A549 treated with CpdA at 1 μM for 4 hours (cell line): Measurements from ENCODE around the gene TSR1. TPM values are rescaled to one million over a fixed set of nuclear protein-coding genes. Genes with fewer than 3 reads are reported as not detected.

Source experiments
- total RNA-seq: library from RNA; stranded (reverse); fragments of 200-300 nt; extraction: Qiagen RNA extraction; gene quantifications from 5 replicates; pipeline ENCODE4 v1.2.3, GENCODE V29; 2022; ENCODE audit warnings: low read depth

TSR1 gene
- 59.3 to 83.6 TPM (median 61.1 TPM) in 5 replicates for total RNA-seq

DNA sequence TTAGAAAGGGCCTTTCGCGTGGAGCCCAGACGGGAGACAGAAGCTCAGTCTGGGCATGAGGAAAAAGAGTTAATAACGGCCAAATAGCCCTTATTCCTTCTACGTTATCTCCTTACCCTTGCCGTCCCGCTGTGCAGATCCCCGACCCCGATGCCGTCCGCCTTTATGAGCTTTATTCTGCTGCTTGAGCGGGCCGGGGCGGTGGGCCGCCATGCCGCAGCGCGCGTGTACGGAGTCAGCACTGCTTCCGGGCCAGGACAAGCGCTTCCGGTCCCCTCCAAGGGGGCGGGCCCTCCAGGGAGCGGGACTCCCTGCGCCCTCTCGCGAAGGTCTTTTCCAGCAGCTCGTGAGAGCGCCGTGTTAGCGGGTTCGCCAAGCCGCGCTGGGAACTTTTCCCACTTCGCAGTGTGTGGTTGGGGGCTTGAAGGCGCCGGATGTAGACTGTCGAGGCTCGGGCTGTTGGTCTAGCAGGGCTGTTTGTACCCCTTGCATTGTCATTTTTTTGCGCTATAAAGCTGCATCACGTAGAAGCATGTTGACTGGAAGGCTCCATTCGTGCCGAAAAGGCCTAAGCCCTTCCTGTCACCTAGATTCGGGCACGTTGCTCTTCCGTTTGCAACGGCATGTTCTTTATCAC is at the start of gene TSR1:
Gene TSR1, minus strand, starts transcription at position 243 of the 637 bp plus-strand sequence. Its CDS starts 30 bp downstream, at position 213.

DNA sequence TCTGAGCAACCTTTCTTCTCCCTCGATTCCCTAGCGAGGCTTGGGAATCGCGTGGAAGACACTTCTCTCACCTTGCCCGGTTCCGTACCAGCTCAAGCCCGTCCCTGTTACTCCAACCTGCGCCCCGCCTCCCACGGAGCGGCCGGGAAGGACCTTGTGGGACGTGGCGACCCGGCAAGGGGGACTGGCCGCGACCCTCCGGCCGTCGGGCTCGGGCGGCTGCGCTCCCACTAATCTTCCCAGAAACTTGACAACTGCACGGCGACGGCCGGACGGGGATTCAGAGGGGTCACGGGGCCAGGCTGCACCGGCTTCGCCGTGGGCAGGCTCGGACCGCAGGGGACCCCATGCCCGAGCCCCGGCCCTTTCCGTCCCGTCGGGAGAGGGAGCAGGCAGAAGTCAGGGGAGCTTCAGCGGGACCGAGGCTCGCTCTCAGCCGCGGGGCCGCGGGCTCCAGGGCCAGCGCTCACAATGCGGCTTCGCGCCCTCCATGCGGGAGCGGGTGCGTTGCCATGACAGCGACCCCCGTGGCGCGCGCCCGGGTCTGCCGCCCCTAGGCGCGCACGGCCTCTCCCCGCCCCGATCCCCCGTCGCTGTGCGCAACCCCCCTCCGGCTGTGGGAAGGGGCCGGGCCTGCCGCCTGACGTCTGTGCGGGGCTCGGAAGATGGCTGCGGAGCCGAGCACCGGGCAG is 741 bp upstream of the TSR1 start, which contains the start of gene SGSM2:
Gene SGSM2, plus strand, starts transcription at position 650 of the 692 bp plus-strand sequence. CDS start 188 bp downstream, outside the sequence.

DNA sequence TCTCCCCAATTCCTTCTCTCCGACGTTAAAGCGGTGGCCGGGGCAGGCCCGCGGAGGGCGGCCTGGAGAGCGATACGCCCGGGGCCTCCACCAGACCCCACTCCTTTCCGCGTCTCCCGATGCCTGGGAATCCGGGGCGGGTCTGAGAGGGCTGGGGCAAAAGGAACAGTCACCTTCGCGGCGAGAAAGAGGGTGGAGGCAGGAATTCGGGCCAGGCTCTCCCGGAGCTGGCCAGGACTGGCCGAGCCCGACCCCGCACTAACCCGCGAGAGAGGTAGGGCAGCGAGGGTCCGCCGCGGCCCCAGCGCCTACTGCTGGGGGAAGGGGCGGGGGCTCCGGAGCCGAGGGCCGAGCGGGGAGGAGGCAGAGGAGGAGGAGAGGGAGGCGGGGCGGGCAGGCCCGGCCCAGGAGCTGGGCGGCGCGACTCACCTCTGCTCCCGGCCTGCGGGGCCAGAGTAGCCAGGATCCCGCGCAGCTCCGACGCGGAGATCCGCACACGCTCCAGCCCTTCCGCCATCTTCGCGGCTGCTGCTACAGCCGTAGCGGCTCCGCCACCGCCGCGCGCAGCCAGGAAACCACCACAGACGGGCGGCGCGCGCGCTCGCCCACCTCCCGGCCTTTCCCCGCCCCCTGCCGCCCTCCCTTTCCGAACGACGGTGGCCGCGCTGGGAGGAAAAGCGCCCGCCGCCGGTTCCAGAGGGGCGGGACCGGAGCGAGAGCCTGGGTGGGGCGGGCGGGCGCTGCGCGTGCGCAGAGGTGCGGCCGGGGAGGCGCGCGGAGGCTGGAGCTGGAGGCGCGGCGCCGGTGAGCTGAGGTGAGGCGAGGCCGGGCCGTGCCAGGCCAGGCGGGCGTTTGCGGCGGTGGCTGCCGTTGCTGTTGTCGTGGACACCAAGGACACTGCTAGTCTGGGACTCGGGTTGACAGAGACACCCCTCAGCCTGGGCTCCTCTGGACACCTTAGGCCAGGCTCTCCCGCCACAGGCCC is 32.8 kb downstream of the TSR1 start, which contains the start of the genes SMG6 and SRR:
Gene SMG6, minus strand, starts transcription at position 582 of the 985 bp plus-strand sequence. Its CDS starts 65 bp downstream, at position 517.
Gene SRR, plus strand, starts transcription at position 747 of the 985 bp plus-strand sequence. CDS start 11,611 bp downstream, outside the sequence.

Other genes with a start within 250 kb of the TSR1 start
- 22.6 to 27.7 TPM (median 25.3 TPM) in 5 replicates for gene SMG6, start 32.7 kb downstream of the TSR1 start, total RNA-seq
- 4.3 to 11.9 TPM (median 7.9 TPM) in 5 replicates for gene SRR, start 32.5 kb downstream of the TSR1 start, total RNA-seq
- 35.8 to 46.4 TPM (median 38.2 TPM) in 5 replicates for gene SGSM2, start 1.0 kb upstream of the TSR1 start, total RNA-seq
- gene MNT, start 64.6 kb upstream of the TSR1 start, total RNA-seq, result 12.5 to 19.4 TPM (median 16.8 TPM) in 5 replicates
- gene METTL16, start 175.4 kb upstream of the TSR1 start, total RNA-seq, result 31.3 to 38.6 TPM (median 35.9 TPM) in 5 replicates